Measurements from ENCODE around the gene SNX11.
A peak's percentile ranks its signal among the peaks of the same experiment; 100 is the strongest.

The SNX11 gene

DNA sequence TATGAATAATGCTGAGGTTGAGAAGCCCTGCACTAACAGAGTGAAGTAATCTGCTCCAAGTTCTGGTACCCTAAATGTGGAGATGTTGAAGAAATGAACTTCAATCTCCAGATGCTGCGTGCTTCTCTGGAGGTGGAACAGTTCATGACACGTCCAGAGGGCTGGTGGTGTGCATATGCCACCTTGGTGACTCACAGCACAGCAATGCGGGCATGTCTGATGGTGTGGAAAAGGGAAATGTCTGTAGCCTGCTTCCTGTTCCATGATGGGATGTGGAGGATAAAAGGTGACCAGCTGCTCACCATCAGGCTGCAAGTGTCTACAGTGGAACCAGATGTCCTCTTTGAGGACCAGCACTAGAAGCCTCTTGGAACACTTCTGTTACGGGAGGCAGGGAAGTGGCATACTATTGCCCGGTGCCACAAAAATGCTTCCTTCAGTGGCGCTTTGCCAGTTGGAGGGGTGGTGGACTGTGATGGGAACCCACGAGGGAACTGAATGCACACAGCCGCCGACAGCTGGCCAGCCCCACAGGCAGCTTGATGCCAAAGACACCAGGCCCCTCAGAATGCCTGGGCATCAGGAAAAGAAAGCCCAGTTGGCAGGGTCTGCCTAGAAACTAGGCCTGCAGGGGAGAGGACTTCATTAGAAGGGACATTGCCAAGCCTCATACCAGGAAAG is 19.9 kb downstream of the SNX11 start:
- intact Hi-C loops (cut with DNase I): loop anchor here (5.0 kb wide), 1 partner anchor 155 kb away; the partner anchor contains the start of gene CDK5RAP3

DNA sequence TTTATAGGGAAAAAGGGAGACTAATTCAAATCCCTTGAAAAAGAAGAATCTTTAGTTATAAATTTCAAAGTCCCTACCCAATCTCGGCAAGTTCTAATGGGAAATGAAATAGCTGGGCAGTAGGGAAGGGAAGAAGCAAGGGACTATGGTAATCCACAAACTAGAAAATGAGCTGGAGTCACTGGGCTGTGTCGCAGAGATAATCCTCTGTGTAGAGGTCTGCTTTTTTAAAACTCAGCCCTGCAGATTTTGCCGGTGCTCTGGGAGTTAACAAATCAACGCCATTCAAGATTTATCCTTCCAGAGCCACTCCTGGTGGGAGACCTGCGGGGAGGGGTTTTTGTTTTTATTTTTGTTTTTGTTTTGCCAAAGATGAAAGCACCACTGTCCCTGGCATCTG is 20.8 kb downstream of the SNX11 start:
- intact Hi-C loops (cut with DNase I): loop anchor here (5.0 kb wide), 1 partner anchor 156 kb away; the partner anchor contains the start of gene CDK5RAP3
- DNase-seq: no peak

More for the DNA sequence above, 19.9 kb downstream of the SNX11 start:
- DNase-seq: peak in 3 of 10 donors; percentile 13 to 31 (median 23)

DNA sequence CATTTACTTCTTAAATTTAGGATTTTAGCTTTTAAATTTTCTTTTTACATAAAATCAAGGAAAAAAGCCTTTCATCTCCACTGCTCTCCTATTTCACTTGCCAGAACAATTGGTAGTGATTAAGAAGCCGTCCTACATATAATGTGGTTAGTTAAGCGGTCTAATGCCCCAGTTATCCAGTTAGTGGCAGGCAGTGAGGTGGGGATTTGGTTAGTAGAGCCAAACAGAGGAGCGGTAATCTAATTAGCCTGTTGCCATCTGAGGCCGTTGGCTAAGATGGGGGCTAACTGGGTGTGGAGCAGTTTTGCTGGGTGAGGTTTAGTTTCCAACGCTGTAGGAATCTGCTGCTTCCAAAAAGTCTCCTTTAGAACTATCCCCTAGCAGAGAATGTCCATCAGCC is 22.4 kb downstream of the SNX11 start:
- no peak for DNase-seq
- intact Hi-C loops (cut with DNase I): loop anchor here (5.0 kb wide), 2 partner anchors 48 to 158 kb away; partner anchors contain the start of gene CDK5RAP3

DNA sequence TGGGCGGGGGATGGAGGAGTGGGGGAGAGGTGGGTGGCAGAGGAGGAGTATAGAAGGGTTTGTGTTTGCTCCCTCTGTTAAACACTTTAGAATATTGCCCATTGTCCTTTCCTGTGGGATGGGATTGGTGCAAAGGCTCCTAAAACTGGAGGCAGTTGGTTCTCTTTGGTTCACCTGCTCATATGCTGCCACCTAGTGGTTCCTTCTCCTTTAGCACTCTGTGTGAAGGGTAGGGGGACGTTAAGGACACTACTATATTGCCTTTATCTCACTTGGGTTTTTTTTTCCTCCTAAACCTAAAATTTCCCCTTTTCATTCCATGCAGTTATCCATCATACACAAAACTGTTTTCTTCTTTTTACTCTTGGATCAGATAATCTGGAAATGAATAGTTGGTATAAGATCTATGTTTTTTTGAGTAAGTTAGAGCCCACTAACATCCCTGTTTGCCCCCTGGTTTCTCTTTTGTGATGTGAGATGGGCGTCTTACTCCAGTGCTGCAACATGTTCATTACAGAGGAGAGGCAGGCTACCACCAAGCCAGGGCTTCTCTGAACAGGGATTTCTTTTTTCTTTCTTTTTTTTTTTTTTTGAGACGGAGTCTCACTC is 23.8 kb downstream of the SNX11 start:
- intact Hi-C loops (cut with DNase I): loop anchor here (1.0 to 5.0 kb wide), 2 partner anchors 49 to 106 kb away; no protein-coding TSS in a partner anchor
- DNase-seq: peak in 4 of 10 donors; percentile 48 to 69 (median 50)

DNA sequence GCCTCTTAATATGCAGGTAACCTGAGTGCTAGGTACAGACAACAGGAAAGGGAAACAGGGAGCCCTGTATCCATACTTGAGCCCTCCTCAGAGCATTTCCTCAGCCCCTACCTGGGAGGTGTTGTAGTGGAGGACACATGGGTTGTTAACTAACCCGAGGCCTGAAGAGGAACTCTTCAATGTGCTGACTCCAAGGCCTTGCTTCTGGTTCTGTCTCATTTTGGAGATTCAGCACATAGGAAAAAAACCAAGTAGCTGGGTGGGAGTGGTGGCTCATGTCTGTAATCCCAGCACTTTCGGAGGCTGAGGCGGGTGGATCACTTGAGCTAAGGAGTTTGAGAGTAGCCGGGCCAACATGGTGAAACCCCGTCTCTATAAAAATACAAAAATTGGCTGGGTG is 24.8 kb downstream of the SNX11 start:
- intact Hi-C loops (cut with DNase I): loop anchor here (5.0 kb wide), 1 partner anchor 50 kb away; no protein-coding TSS in a partner anchor
- DNase-seq: no peak

DNA sequence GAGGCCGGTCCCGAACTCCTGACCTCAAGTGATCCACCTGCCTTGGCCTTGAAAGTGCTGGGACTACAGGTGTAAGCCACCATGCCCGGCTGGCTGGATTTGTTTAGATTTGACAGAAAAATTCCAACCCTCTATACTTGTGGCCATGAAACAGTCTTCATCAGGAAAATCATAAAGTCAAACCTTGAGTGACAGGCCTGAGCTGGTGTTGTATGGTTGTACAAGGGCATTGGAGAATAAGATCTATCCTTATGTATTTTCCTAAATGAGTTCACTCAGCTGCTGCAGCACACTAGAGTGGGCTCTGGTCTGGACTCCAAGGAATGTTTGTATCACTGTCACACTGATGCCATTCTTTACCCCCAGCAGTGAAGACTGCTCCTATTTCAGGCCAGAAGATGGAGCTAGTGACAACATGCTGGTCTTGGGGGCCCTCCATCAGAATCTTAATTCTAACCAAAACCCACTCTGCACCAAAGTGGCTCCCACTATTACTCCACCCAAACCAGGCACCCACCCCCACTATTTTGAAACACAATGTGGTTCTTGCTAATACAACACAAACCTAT is 27.4 kb downstream of the SNX11 start:
- DNase-seq: no peak
- intact Hi-C loops (cut with DNase I): loop anchor here (5.0 kb wide), 1 partner anchor 53 kb away; no protein-coding TSS in a partner anchor

DNA sequence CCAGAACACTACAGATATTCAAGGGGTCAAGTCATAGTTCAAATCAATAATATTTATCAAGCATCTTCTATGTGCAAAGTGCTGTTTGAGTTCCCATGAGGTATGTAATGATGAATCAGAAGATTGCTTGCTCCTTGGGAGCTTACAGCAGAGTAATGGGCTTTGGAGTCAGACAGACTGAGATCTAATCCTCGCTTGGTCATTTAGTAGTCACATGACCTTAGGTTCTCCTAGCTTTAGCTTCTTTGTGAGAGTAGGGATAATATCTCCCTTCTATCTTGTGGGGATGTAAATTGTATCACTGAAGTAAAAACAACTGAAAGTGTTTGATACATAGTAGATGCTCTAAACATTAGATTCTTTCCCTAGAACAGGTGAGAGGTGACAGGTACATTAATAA is 30.1 kb downstream of the SNX11 start:
- DNase-seq: no peak
- intact Hi-C loops (cut with DNase I): no loop called here

DNA sequence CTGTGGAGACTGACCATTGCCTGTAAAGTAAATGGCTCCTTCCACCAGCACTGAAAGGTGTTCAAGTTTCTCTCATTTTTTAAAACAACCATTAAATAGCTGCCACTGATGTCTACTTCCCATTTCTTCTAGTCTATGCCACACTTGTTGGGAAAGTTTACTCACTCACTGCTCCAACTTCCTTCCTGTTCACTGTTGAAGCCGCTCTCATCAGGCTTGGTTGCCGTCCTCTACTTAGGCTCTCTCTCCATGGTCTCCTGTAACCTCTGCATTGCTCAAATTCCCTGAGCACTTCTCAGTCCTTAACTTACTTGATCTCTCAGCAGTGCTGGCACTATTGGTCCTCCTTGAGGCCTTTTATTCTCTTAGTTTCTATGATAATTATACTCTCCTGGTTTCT is 32.4 kb downstream of the SNX11 start:
- intact Hi-C loops (cut with DNase I): no loop called here
- DNase-seq: no peak

DNA sequence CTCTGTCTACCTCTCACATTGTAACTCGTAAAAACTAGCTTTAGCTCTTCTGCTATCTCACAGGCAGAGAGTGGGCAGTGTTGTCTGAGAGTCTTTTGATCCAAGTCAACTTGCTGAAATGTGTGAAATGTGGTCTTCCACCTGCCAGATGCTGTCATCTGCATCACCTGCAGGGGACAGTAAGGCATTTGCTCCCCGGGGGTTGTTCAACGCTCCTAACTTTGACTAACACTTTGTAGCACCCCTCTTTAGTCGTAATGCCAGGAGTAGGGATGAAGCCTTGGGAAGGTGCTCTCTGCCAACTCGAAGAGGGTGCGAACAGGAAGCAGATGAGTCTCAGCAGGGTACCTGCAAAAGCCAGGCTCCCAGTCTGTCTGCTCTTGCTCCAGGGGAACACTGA is 36.1 kb downstream of the SNX11 start:
- DNase-seq: no peak
- intact Hi-C loops (cut with DNase I): no loop called here

DNA sequence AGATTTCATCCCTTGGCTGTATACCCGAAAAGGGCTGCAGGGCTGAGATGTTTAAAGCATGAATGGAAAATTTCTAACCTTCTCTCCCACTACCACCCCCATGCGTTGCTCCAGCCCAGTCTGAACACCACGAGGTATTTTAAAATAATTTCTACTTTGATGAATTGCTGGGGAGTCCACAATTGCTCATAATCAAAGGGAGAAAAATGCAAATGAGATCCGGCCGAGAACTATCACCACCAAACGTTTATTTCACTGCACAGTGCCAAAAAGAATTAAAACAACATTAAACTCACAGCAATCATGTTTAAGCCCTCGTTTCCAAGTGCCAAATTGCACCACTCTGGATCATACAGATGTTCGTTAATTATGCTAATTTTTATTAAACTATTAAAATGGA is 36.7 kb downstream of the SNX11 start:
- DNase-seq: no peak
- intact Hi-C loops (cut with DNase I): no loop called here

DNA sequence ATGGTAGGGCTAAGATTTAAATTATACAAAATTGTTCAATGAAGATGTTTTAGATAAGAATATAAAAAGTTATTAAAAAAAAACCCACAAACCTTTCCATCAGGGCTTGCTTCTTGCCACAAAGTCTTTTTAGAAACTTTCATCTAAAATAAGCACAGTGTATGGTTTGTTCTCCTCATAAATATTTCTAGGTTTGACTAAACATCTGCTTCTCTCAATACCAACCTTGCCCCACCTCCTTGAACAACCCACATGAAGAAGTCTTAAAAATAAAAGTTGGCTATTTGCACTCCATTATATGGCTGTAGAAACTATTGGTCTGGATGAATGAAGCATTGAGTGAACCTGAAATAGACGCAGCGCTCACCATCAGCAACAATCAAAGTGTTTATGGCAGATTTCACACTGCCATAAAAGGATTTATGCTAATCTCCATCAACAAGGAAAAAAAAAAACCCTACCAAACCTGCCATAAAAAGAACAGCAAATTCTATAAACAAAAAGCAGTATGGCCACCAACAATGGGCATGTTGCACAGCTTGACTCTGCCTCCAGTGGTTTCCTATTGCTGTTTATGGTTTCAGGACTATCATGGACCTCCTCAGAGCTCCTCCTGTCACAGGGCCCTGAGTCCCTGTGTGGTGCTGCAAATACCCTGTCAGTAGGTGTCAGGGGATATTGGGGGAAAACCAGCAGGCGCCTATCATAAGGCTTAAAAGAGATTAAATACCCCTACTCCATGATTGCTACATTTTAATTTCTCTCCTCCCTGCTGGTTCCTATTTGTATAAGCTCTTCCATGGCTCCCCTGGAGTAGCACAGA is 37.6 kb downstream of the SNX11 start:
- intact Hi-C loops (cut with DNase I): no loop called here

DNA sequence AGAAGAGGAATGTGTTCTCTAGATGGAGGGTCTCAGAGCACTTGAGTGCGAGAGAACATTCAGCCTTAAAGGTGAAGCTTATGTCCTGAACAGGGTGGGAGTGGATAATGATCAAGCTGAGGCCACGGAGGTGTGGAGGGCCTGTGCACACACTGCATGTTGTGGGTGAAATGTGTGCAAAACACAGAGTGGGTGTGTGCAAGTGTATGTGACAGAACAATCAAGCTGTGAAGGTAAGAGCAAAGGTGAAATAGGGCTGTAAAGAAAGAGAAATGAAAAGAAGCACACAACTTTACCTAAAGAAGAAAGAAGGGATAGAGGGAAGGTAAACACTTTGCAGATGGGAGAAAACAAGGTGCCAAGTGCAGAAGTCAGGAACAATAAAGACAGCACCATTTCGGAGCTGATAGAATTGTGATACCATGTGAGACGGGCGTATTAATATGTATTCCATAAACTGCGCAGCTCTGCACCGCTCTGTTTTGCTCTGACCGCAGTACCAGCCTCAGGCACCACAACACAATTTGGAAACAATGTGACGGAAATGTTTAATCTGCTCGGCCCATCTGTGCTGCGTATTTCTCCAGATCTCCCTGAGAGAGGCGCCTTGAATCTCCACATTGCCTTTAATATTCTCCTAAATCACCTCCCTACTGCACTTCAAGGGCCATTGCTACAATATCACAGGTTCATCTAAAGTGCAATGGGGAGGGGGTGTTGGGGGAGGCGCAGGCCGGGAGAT is 40.6 kb downstream of the SNX11 start:
- intact Hi-C loops (cut with DNase I): no loop called here
- DNase-seq: no peak

More for the DNA sequence above, 37.6 kb downstream of the SNX11 start:
- no peak for DNase-seq

DNA sequence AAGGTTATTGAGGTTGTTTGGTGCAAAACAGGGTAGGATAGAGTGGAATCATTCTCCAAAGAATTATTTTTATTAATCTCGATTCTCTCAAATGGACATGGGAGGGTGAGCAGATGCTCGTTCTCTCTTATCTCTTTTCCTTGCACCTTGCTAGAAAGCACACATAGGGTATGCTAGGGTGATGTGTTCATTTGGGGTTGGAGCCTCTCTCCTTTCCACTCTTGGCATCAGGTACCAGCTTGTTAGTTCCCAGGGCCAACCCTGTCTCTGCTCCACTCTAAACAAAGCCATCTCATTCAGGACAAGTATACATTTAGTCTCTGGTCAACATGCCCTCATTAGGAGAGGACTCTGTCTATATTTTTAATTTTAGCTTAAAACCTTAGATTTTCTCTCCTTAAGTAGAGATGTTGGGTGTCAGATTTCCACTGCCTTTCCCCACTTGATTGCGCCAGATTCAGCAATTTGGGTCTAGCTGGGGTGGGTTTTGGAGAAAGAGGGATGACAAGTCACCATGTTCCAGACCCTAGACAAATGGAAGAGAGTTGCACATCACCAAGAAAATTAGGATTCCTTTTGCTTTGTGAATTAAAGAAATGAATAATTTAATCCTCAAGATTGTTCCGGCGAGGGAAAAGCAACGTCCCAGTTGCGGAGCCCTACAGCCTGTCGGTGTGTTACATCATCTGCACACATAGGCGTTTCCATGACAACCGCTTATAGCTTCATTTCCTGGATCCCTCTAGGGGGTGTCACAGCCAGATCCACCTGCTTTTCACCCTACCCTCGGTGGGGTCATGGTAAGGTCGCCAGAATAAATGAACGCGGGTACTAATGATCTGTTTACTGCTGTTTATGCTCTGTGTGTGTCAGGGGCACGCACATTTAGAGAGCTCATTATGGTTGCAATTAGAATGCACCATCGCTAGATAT is 41.6 kb downstream of the SNX11 start:
- intact Hi-C loops (cut with DNase I): no loop called here
- no peak for DNase-seq

DNA sequence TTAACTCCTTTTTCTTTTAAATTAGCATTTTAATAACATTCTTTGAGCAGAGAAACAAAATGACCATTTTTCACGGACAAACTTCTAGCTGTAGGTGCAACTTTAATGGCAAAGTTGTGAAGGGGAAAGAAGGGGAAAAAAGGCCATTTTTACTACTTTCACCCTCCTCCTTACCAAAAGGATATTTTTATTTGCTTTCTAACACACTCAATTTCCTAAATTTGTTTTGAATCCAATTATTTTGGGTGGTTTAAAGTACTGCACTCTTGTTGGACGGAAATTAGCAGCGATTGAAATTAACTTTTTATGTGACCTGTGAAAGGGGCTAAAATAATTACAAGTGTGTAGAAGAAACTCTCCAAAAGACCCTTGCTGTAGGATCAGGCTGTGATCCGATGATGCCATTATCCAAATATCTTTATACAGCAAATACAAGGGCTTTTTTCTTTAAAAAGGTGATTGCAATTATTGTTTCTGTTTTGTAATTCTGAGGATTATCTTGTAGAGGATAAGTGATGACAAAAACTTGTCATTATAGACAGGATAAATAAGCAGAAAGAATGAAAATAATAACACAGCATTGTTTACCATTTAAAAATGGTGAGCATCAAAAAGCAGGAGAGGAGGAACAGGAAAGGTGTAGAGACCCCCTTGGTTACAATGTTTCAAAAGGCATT is 42.4 kb downstream of the SNX11 start:
- intact Hi-C loops (cut with DNase I): no loop called here

DNA sequence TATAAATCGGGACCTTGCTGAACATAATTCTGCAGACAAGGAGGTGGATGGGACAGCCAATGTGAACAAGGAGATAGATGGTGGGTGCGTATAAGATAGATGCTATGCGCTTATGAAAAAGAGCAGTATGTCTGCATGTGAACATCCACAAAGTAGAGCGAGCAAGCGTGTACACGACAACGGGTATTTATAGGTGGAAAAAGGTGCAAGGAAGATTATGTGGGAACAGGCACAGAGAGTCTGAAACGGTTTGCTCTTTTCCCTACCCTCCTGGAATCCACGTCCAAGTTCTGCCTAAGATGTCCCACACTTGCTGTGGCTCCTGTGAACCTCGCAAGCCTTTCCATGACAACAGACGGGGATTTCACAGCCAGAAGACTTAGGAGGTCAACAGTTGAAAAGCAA is 43.0 kb downstream of the SNX11 start:
- DNase-seq: no peak

More for the DNA sequence above, 42.4 kb downstream of the SNX11 start:
- no peak for DNase-seq

DNA sequence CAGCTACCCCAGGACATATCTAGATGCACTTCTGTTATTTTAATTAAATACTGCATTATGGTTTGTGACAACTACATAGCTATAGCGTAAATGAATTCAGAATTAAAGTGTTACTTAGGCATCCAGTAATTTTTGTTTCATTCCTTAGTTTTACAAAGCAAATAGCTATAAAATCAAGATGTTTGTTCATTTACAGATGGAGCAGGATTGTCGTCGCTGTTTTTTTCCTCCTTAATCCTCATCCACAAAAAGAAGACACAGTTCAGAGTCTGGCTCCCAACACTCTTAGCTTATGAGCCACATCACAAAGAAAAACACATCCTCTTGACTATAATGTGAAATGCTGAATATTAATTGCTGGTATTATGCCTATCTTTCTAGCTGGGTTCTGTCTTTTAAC is 43.7 kb downstream of the SNX11 start:
- no peak for DNase-seq
- intact Hi-C loops (cut with DNase I): no loop called here

More for the DNA sequence above, 43.0 kb downstream of the SNX11 start:
- intact Hi-C loops (cut with DNase I): no loop called here

DNA sequence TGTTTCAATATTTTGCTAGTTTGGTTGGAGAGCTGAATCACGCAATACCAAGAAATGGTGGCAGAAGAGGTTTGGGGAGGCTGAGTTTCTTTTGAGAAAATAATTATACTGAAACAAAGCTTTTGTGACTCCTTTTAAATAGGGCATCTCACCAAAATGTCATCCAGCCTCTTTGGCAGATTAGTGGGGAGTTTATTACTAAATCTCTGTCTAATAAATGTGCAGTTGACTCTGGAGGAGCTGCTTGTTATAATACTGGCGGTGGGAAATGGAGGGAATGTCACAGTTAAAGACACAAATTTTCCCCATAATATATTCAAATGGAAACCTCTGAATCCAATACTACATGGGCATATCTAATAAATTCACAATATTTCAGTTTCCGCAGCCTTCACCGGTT is 44.7 kb downstream of the SNX11 start:
- intact Hi-C loops (cut with DNase I): no loop called here
- DNase-seq: no peak

DNA sequence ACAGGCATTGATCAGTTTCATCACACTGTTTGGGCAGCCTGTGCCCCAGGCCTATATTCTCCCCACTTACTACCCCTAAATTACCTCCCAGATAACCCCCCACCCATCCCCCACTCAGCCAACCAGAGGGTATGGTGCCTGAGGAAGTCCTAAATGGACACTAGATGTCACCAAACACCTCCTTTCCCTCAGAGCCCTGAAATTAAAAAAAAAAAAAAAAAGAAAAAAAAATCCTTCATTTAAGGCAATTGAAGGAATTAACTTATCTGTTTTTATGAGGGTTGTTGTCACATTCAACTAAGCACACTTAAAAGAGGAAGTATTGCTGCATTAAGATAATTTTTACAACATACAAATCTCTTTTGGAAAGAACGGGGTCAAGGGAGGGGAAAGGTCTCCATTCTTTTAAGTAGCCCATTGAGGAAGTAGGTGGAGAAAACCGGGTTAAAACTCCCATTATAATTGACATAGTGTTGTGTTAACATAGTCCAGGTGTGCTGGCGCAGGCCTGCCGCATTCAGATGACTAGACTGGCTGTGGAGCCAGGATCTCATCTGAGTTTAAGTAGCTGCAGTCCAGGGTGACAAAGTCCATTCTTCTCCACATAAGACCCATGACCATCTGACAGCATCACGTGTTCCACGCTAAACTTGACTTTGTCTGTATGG is 46.3 kb downstream of the SNX11 start:
- DNase-seq: no peak
- intact Hi-C loops (cut with DNase I): no loop called here
